ENCODE results near the gene MCEMP1. TPM values are rescaled to one million over a fixed set of nuclear protein-coding genes. Genes with fewer than 3 reads are reported as not detected.

MCEMP1 gene
- total RNA-seq, 4 donors from 2014 or later: 0.67 to 1.2 (median 0.96) TPM; not detected in 1

GRCh38 chr19:7672522-7672921, 4.4 kb upstream of the MCEMP1 start:
- H3K27ac ChIP-seq: no peak overlapping the region
- ATAC-seq: no peak
- H3K4me3 ChIP-seq: no peak overlapping the region
- peaks cover 88% of the 10 kb centered on the region for H3K27me3 ChIP-seq
- TF ChIP-seq POLR2A (IDR thresholded peaks at IDR 0.05) (no peak), POLR2AphosphoS5 (IDR thresholded peaks at IDR 0.05) (no peak), CTCF (IDR thresholded peaks at IDR 0.05) (no peak), EP300 (IDR thresholded peaks at IDR 0.05) (no peak)
- no peaks in the 10 kb centered on the region for H3K36me3 ChIP-seq
- 31 to 80% methylated on average over 1 to 8 of the region's 9 CpGs for WGBS, 2 donors (ENCODE audit: low coverage in 1 of 2)
- peaks cover 0 to 7% (median 0%) of the 10 kb centered on the region in 3 donors for H3K9me3 ChIP-seq
- H3K4me1 ChIP-seq: no peaks in the 10 kb centered on the region

- TF ChIP-seq POLR2A (IDR thresholded peaks at IDR 0.05) (no peak), EP300 (IDR thresholded peaks at IDR 0.05) (no peak), CTCF (IDR thresholded peaks at IDR 0.05) (no peak), POLR2AphosphoS5 (IDR thresholded peaks at IDR 0.05) (no peak)
- Histone ChIP-seq H3K9me3 (peaks cover 0 to 7% (median 0%) of the 10 kb centered on the region in 3 donors), H3K36me3 (no peaks in the 10 kb centered on the region), H3K27me3 (peaks cover 91% of the 10 kb centered on the region), H3K4me3 (no peak overlapping the region), H3K4me1 (no peaks in the 10 kb centered on the region), H3K27ac (no peak overlapping the region)
- ATAC-seq: peak; percentile 89
- WGBS, 2 donors (ENCODE audit: low coverage in 1 of 2): 36 to 67% methylated on average over 8 to 14 of the region's 21 CpGs
Measured at GRCh38 chr19:7674010-7675005, 2.6 kb upstream of the MCEMP1 start.

- Histone ChIP-seq H3K9me3 (peaks cover 0 to 7% (median 0%) of the 10 kb centered on the region in 3 donors), H3K27me3 (peaks cover 81% of the 10 kb centered on the region), H3K4me3 (no peak overlapping the region), H3K4me1 (peaks cover 0 to 10% (median under 1%) of the 10 kb centered on the region in 3 donors), H3K36me3 (no peaks in the 10 kb centered on the region), H3K27ac (no peak overlapping the region)
- 0% methylated on average over 1 of the region's 7 CpGs for WGBS, 2 donors (ENCODE audit: low coverage in 1 of 2)
- ATAC-seq: no peak
- TF ChIP-seq EP300 (IDR thresholded peaks at IDR 0.05) (no peak), CTCF (IDR thresholded peaks at IDR 0.05) (no peak)
Measured at GRCh38 chr19:7676376-7676775, 514 bp upstream of the MCEMP1 start.

GRCh38 chr19:7677669-7678311, 900 bp downstream of the MCEMP1 start:
- no peak overlapping the region for H3K27ac ChIP-seq
- H3K27me3 ChIP-seq: peaks cover 66% of the 10 kb centered on the region
- ATAC-seq: no peak
- H3K4me3 ChIP-seq: no peak overlapping the region
- WGBS, 2 donors (ENCODE audit: low coverage in 1 of 2): 24 to 47% methylated on average over 9 to 10 of the region's 12 CpGs
- no peak for TF ChIP-seq POLR2AphosphoS5 (IDR thresholded peaks at IDR 0.05)
- no peak for TF ChIP-seq EP300 (IDR thresholded peaks at IDR 0.05)
- TF ChIP-seq POLR2A (IDR thresholded peaks at IDR 0.05): no peak
- TF ChIP-seq CTCF (IDR thresholded peaks at IDR 0.05): no peak
- H3K9me3 ChIP-seq: peaks cover 0 to 7% (median 0%) of the 10 kb centered on the region in 3 donors
- H3K36me3 ChIP-seq: peaks cover 0 to 7% of the 10 kb centered on the region in 2 donors
- peaks cover 0 to 24% (median 8%) of the 10 kb centered on the region in 3 donors for H3K4me1 ChIP-seq
